ENCODE data around the gene ADCY4. TPM values are rescaled to one million over a fixed set of nuclear protein-coding genes. Genes with fewer than 3 reads are reported as not detected.

Gene ADCY4
- total RNA-seq, 1 donor from 2014 or later: 9.9 TPM

- H3K4me1 ChIP-seq (ENCODE audit: control insufficient read depth in 3 of 3, insufficient read depth in 3 of 3, low read length in 3 of 3): peaks cover 0 to 15% (median 13%) of the 10 kb centered on the region in 3 donors
- H3K27me3 ChIP-seq (ENCODE audit: control insufficient read depth in 3 of 3, insufficient read depth in 3 of 3, low read length in 3 of 3): no peaks in the 10 kb centered on the region
- peak overlapping the region; percentile 98 to 99 (median 98) for H3K9ac ChIP-seq (ENCODE audit: low read depth in 1 of 3, low read length in 3 of 3)
- H3K4me3 ChIP-seq (ENCODE audit: low read length in 3 of 3): peak overlapping the region; percentile 94 to 98 (median 98)
- peaks cover 26 to 38% (median 36%) of the 10 kb centered on the region in 3 donors for H3K36me3 ChIP-seq (ENCODE audit: control insufficient read depth in 3 of 3, insufficient read depth in 3 of 3, low read length in 3 of 3)
- H3K27ac ChIP-seq (ENCODE audit: low read depth, low read length): peak overlapping the region; percentile 96
- H3K9me3 ChIP-seq (ENCODE audit: control insufficient read depth in 3 of 3, low read length in 3 of 3): no peaks in the 10 kb centered on the region
Observed at GRCh38 chr14:24270537-24271133, 64.2 kb downstream of the ADCY4 start.

GRCh38 chr14:24269910-24270536, 64.8 kb downstream of the ADCY4 start:
- peaks cover 0 to 15% (median 13%) of the 10 kb centered on the region in 3 donors for H3K4me1 ChIP-seq (ENCODE audit: control insufficient read depth in 3 of 3, insufficient read depth in 3 of 3, low read length in 3 of 3)
- no peak overlapping the region for H3K27ac ChIP-seq (ENCODE audit: low read depth, low read length)
- H3K9ac ChIP-seq (ENCODE audit: low read depth in 1 of 3, low read length in 3 of 3): no peak overlapping the region
- H3K27me3 ChIP-seq (ENCODE audit: control insufficient read depth in 3 of 3, insufficient read depth in 3 of 3, low read length in 3 of 3): no peaks in the 10 kb centered on the region
- peaks cover 26 to 44% (median 39%) of the 10 kb centered on the region in 3 donors for H3K36me3 ChIP-seq (ENCODE audit: control insufficient read depth in 3 of 3, insufficient read depth in 3 of 3, low read length in 3 of 3)
- H3K9me3 ChIP-seq (ENCODE audit: control insufficient read depth in 3 of 3, low read length in 3 of 3): no peaks in the 10 kb centered on the region
- no peak overlapping the region for H3K4me3 ChIP-seq (ENCODE audit: low read length in 3 of 3)

GRCh38 chr14:24269368-24269767, 65.5 kb downstream of the ADCY4 start:
- no peaks in the 10 kb centered on the region for H3K27me3 ChIP-seq (ENCODE audit: control insufficient read depth in 3 of 3, insufficient read depth in 3 of 3, low read length in 3 of 3)

More at GRCh38 chr14:24269368-24269767, 65.5 kb downstream of the ADCY4 start:
- Histone ChIP-seq H3K36me3 (ENCODE audit: control insufficient read depth in 3 of 3, insufficient read depth in 3 of 3, low read length in 3 of 3) (peaks cover 29 to 48% (median 39%) of the 10 kb centered on the region in 3 donors), H3K9me3 (ENCODE audit: control insufficient read depth in 3 of 3, low read length in 3 of 3) (no peaks in the 10 kb centered on the region), H3K27ac (ENCODE audit: low read depth, low read length) (no peak overlapping the region), H3K4me3 (ENCODE audit: low read length in 3 of 3) (no peak overlapping the region), H3K4me1 (ENCODE audit: control insufficient read depth in 3 of 3, insufficient read depth in 3 of 3, low read length in 3 of 3) (peaks cover 0 to 15% (median 13%) of the 10 kb centered on the region in 3 donors), H3K9ac (ENCODE audit: low read depth in 1 of 3, low read length in 3 of 3) (no peak overlapping the region)

Small RNAs within 50 kb of the gene (small RNA-seq; reads per million reads assigned to genes)
- not detected for gene RF00026

Other genes starting within 250 kb of the ADCY4 start
- gene PCK2, start 240.8 kb downstream of the ADCY4 start, total RNA-seq: 3.7 TPM
- gene DCAF11, start 220.3 kb downstream of the ADCY4 start, total RNA-seq: 85.6 TPM
- gene NRL, start 220.1 kb downstream of the ADCY4 start, total RNA-seq: 2.1 TPM
- gene FITM1, start 204.4 kb downstream of the ADCY4 start, total RNA-seq: 172 TPM
- gene PSME1, start 198.9 kb downstream of the ADCY4 start, total RNA-seq: 89.8 TPM
- 12.0 TPM for gene EMC9, start 193.5 kb downstream of the ADCY4 start, total RNA-seq
- 58.5 TPM for gene PSME2, start 188.5 kb downstream of the ADCY4 start, total RNA-seq
- 33.4 TPM for gene RNF31, start 187.6 kb downstream of the ADCY4 start, total RNA-seq
- gene IRF9, start 173.8 kb downstream of the ADCY4 start, total RNA-seq: 50.6 TPM
- gene REC8, start 163.0 kb downstream of the ADCY4 start, total RNA-seq: 2.1 TPM
- gene IPO4, start 146.3 kb downstream of the ADCY4 start, total RNA-seq: 32.9 TPM
- gene TM9SF1, start 139.6 kb downstream of the ADCY4 start, total RNA-seq: 18.3 TPM
- 0.52 TPM for gene TSSK4, start 129.4 kb downstream of the ADCY4 start, total RNA-seq
- 29.2 TPM for gene CHMP4A, start 121.6 kb downstream of the ADCY4 start, total RNA-seq
- gene MDP1, start 119.0 kb downstream of the ADCY4 start, total RNA-seq: 9.9 TPM
- gene NEDD8, start 102.7 kb downstream of the ADCY4 start, total RNA-seq: 81.9 TPM
- 49.6 TPM for gene GMPR2, start 102.1 kb downstream of the ADCY4 start, total RNA-seq
- gene TINF2, start 92.4 kb downstream of the ADCY4 start, total RNA-seq: 34.4 TPM
- 0.52 TPM for gene TGM1, start 71.9 kb downstream of the ADCY4 start, total RNA-seq
- 11.5 TPM for gene RABGGTA, start 63.5 kb downstream of the ADCY4 start, total RNA-seq
- gene DHRS1, start 35.3 kb downstream of the ADCY4 start, total RNA-seq: 6.3 TPM
- 22.4 TPM for gene NOP9, start 35.2 kb downstream of the ADCY4 start, total RNA-seq
- 4.7 TPM for gene CIDEB, start 27.1 kb downstream of the ADCY4 start, total RNA-seq
- gene LTB4R2, start 24.9 kb downstream of the ADCY4 start, total RNA-seq: 1.6 TPM
- gene LTB4R, start 23.6 kb downstream of the ADCY4 start, total RNA-seq: 2.1 TPM
- gene RIPK3, start 4.9 kb upstream of the ADCY4 start, total RNA-seq: 1.6 TPM
- gene NFATC4, start 33.1 kb upstream of the ADCY4 start, total RNA-seq: 21.4 TPM
- gene NYNRIN, start 63.9 kb upstream of the ADCY4 start, total RNA-seq: 19.3 TPM
- gene CBLN3, start 94.6 kb upstream of the ADCY4 start, total RNA-seq: under 0.01 TPM
- gene KHNYN, start 94.9 kb upstream of the ADCY4 start, total RNA-seq: 38.1 TPM
- 12.0 TPM for gene SDR39U1, start 107.7 kb upstream of the ADCY4 start, total RNA-seq
- 0.52 TPM for gene CMA1, start 173.2 kb upstream of the ADCY4 start, total RNA-seq
- gene CTSG, start 241.2 kb upstream of the ADCY4 start, total RNA-seq: 0.52 TPM